ENCODE measurements around the gene OR52B2. TPM values are rescaled to one million over a fixed set of nuclear protein-coding genes. Genes with fewer than 3 reads are reported as not detected.

Gene OR52B2
- not detected in 2 replicates for total RNA-seq (2014; rRNA removed; shearing (Covaris generic))

DNA sequence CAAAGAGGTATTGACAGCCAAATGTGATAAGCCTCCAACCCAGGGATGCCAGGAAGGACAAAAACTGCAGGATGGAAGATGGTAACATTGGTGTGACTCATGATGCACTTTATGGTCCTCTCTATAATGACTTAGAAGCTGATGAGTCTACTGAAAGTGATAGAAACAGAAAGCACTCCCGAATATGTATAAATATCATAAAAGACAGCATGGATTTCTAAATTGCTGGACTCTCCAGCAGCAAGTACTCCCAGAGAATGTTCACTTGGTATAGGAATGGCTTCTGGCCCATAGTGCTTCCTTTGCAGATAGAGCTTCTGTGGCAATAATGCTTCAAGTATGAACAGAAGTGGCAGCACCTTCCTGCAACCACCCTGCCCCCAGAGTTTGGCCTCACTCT is at the start of gene OR52B2:
OR52B2 (minus strand) TSS at position 101 of the 400 bp plus-strand sequence; CDS start at position 101, 0 bp downstream.

DNA sequence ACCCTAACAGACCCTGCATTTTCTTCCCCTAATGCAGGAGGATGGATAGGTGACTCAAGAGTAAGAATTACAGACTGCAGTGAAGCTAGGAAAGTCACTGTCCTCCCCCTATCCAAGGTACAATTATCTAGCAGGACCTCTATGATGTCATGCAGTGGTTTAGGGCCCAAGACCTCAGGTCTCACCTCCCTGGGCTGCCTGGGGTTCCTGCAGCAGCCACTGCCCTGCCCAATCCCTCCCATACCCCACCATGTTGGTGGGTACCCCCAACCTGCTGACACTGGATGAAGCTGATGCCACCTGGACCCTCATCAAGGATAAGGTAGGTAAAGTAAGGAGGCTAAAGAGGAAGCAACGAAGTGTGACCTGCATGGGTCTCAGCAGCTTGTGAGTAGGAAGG is 35.2 kb upstream of the OR52B2 start, which contains the start of gene C11orf42:
C11orf42 (plus strand) TSS at position 192 of the 400 bp plus-strand sequence; CDS start at position 251, 59 bp downstream.

DNA sequence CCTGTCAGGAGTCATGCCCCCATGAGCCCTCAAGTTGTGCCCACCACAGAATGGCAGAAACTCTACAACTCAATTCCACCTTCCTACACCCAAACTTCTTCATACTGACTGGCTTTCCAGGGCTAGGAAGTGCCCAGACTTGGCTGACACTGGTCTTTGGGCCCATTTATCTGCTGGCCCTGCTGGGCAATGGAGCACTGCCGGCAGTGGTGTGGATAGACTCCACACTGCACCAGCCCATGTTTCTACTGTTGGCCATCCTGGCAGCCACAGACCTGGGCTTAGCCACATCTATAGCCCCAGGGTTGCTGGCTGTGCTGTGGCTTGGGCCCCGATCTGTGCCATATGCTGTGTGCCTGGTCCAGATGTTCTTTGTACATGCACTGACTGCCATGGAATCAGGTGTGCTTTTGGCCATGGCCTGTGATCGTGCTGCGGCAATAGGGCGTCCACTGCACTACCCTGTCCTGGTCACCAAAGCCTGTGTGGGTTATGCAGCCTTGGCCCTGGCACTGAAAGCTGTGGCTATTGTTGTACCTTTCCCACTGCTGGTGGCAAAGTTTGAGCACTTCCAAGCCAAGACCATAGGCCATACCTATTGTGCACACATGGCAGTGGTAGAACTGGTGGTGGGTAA is 29.2 kb upstream of the OR52B2 start, which contains the start of gene OR52W1:
OR52W1 (plus strand) TSS at position 51 of the 637 bp plus-strand sequence; CDS start at position 51, 0 bp downstream.

Other genes with a start within 250 kb of the OR52B2 start
- not detected in 2 replicates for gene OR56A3, start 228.1 kb downstream of the OR52B2 start, total RNA-seq (2014; rRNA removed; shearing (Covaris generic))
- gene OR56A5, start 201.8 kb downstream of the OR52B2 start, total RNA-seq (2014; rRNA removed; shearing (Covaris generic)) = not detected in 2 replicates
- not detected in 2 replicates for gene OR52L1, start 183.3 kb downstream of the OR52B2 start, total RNA-seq (2014; rRNA removed; shearing (Covaris generic))
- not detected in 2 replicates for gene OR56A4, start 163.4 kb downstream of the OR52B2 start, total RNA-seq (2014; rRNA removed; shearing (Covaris generic))
- gene OR56A1, start 139.6 kb downstream of the OR52B2 start, total RNA-seq (2014; rRNA removed; shearing (Covaris generic)) = not detected in 2 replicates
- gene OR56B4, start 62.6 kb downstream of the OR52B2 start, total RNA-seq (2014; rRNA removed; shearing (Covaris generic)) = not detected in 2 replicates
- gene OR52W1, start 28.9 kb upstream of the OR52B2 start, total RNA-seq (2014; rRNA removed; shearing (Covaris generic)) = not detected in 2 replicates
- gene C11orf42, start 35.2 kb upstream of the OR52B2 start, total RNA-seq (2014; rRNA removed; shearing (Covaris generic)) = not detected in 2 replicates
- gene FHIP1B, start 64.3 kb upstream of the OR52B2 start, total RNA-seq (2014; rRNA removed; shearing (Covaris generic)) = 11.0 and 25.3 TPM in 2 replicates
- gene CNGA4, start 68.8 kb upstream of the OR52B2 start, total RNA-seq (2014; rRNA removed; shearing (Covaris generic)) = not detected in 2 replicates
- gene CCKBR, start 89.5 kb upstream of the OR52B2 start, total RNA-seq (2014; rRNA removed; shearing (Covaris generic)) = not detected in 2 replicates
- gene CAVIN3, start 150.2 kb upstream of the OR52B2 start, total RNA-seq (2014; rRNA removed; shearing (Covaris generic)) = 237 and 269 TPM in 2 replicates
- gene SMPD1, start 220.1 kb upstream of the OR52B2 start, total RNA-seq (2014; rRNA removed; shearing (Covaris generic)) = 10.2 and 10.3 TPM in 2 replicates
- gene APBB1, start 248.8 kb upstream of the OR52B2 start, total RNA-seq (2014; rRNA removed; shearing (Covaris generic)) = 20.5 and 23.3 TPM in 2 replicates